ENCODE measurements around the gene QSOX2.

GRCh38 chr9:136171801-136172411 is 73.7 kb downstream of the QSOX2 start:
- no peak for TF ChIP-seq POLR2A (IDR thresholded peaks at IDR 0.05; ENCODE audit: low read length)
- TF ChIP-seq GATA1 (IDR thresholded peaks at IDR 0.05; ENCODE audit: low read depth, low read length), result no peak
